Lower leg skin (tissue), 4 donors: ENCODE measurements around the gene RCN2. TPM values are rescaled to one million over a fixed set of nuclear protein-coding genes. Genes with fewer than 3 reads are reported as not detected.

Experiments used
- DNase-seq, 2 donors: peaks; one replicate each; pipeline ENCODE4 v3.0.0-alpha.2; 2019; ENCODE audit warnings: low spot score in 2 of 2
- H3K4me3 ChIP-seq: fragments of 200-600 bp; sonication (generic); 2 replicates; pipeline ENCODE4 v1.5.1; 2017; ENCODE audit warnings: mild to moderate bottlenecking, low read depth; ENCODE audit not compliant: poor library complexity, severe bottlenecking
- POLR2A ChIP-seq, 2 donors: fragments of 450-650 bp; IDR thresholded peaks; one replicate each; pipeline ENCODE4 v1.6.1; 2016 to 2017; ENCODE audit warnings: antibody characterized with exemption in 2 of 2, mild to moderate bottlenecking in 1 of 2, moderate library complexity in 1 of 2
- WGBS, 2 donors: methylation state at CpG; one replicate each; pipeline ENCODE4 v1.1.5; 2018; 5-methylcytosine and 5-hydroxymethylcytosine counted together
- intact Hi-C: fragments of 100-400 bp; cut with DNase I; formaldehyde crosslinking; loops from one replicate; pipeline ENCODE4 v1.15.0; 2023; ENCODE audit warnings: low total_unique reads
- total RNA-seq, 4 donors: library from RNA; depleted of rRNA; stranded (reverse); fragments of >200 nt; gene quantifications; one replicate each; pipeline ENCODE4 v1.1.0, GENCODE V29; 2016
- TF ChIP-seq, protein P1 (sequence below), 3 donors: fragments of 450-650 bp; IDR thresholded peaks; one replicate each; pipeline ENCODE4 v1.5.1; 2016; ENCODE audit warnings: antibody characterized with exemption in 3 of 3, mild to moderate bottlenecking in 3 of 3, moderate library complexity in 2 of 3

Gene RCN2
- total RNA-seq, 4 donors from 2014 or later, result 21.4 to 29.2 (median 23.8) TPM

DNA sequence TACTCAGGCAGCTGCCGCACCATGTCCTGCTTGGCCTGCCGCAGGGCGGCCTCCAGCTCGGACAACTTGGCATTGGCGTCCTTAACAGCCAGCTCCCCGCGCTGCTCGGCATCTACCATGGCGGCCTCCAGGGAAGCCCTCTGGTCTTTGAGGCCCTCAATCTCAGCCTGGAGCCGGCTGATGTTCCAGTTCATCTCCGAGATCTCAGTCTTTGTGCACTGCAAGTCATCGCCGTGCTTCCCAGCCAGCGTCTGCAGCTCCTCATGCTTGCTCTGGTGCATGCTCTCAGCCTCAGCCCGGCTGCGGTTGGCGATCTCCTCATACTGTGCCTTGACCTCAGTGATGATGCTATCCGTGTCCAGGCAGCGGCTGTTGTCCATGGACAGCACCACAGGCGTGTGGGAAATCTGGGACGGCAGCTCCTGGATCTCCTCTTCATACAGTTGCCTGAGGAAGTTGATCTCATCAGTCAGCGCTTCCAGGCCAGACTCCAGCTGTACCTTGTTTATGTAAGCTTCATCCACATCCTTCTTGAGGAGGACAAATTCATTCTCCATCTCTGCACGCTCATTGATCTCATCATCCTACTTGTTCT is 47.9 kb downstream of the RCN2 start:
- 95 to 96% methylated on average over 22 to 23 of the region's 23 CpGs for WGBS, 2 donors
- no peak for TF ChIP-seq POLR2A (IDR thresholded peaks at IDR 0.05)
- TF ChIP-seq, protein P1, sequence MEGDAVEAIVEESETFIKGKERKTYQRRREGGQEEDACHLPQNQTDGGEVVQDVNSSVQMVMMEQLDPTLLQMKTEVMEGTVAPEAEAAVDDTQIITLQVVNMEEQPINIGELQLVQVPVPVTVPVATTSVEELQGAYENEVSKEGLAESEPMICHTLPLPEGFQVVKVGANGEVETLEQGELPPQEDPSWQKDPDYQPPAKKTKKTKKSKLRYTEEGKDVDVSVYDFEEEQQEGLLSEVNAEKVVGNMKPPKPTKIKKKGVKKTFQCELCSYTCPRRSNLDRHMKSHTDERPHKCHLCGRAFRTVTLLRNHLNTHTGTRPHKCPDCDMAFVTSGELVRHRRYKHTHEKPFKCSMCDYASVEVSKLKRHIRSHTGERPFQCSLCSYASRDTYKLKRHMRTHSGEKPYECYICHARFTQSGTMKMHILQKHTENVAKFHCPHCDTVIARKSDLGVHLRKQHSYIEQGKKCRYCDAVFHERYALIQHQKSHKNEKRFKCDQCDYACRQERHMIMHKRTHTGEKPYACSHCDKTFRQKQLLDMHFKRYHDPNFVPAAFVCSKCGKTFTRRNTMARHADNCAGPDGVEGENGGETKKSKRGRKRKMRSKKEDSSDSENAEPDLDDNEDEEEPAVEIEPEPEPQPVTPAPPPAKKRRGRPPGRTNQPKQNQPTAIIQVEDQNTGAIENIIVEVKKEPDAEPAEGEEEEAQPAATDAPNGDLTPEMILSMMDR (IDR thresholded peaks at IDR 0.05), result no peak
- no peak overlapping the region for H3K4me3 ChIP-seq
- DNase-seq, result peak in 1 of 2 donors; percentile 68
- intact Hi-C loops, result no loop called here

DNA sequence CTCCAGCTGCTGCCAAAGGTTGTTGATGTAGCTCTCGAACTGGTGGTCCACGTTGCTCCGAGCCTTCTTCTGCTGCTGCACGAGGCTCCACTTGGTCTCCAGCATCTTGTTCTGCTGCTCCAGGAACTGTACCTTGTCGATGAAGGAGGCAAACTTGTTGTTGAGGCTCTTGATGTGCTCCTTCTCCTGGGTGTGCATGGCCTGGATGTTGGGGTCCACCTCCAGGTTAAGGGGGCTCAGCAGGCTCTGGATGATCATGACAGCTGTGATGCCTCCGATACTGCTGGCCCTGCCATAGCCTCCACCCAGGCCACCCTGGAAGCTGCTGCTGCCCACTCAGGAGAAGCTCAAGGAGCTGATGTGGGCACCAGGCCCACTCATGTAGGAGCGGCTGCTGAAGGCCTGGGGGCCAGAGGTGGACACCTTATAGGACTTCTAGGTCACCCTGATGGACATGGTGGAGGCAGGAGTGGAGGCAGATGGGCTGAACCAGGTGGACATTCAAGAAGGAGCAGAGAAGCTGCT is 48.5 kb downstream of the RCN2 start:
- H3K4me3 ChIP-seq, result no peak overlapping the region
- intact Hi-C loops, result no loop called here
- no peak for TF ChIP-seq POLR2A (IDR thresholded peaks at IDR 0.05)
- TF ChIP-seq, protein P1 (IDR thresholded peaks at IDR 0.05), result no peak
- 90 to 91% methylated on average over 7 of the region's 7 CpGs for WGBS, 2 donors
- DNase-seq, result peak in 1 of 2 donors; percentile 59

DNA sequence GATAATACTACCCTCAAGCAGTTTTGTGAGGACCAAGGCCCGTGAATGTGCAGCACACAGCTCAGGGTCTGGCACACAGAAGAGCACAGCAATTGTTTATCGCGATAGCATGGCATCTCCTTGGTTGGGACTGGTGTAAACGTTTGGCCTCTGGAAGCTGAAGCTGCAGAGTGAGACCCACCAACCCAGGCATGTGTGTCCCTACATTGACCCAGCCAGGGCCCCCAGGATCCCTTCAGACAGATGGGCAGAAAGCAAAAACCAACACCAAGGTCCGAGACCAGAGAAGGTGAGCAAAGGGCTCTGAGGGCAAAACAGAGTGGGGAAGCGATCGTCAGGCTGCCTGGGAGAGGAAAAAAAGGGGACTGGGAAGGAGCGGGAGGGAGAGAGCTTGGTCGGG is 50.8 kb downstream of the RCN2 start:
- peak in 1 of 2 donors; percentile 54 for DNase-seq
- intact Hi-C loops, result no loop called here
- TF ChIP-seq, protein P1 (IDR thresholded peaks at IDR 0.05), result no peak
- TF ChIP-seq POLR2A (IDR thresholded peaks at IDR 0.05), result no peak
- H3K4me3 ChIP-seq, result no peak overlapping the region
- WGBS, 2 donors, result 89 to 90% methylated on average over 9 of the region's 9 CpGs

DNA sequence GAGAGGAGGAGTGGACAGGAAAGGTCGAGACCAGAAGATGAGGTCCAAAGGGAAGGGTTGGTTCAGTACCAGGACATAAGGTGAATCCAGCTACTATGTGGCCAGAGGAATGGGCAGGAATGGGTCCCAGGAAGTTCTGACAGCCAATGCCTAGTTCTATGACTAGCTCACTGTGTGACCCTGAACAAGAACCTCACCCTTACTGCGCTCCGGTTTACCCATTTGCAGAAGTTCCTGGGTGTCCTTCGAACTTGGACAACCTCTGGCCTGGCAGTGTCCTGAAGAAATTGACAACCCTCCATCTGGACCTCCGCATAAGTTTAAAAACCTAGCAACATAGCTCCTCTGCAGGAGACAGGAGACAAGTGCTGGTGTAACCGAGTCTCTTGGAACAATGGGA is 51.2 kb downstream of the RCN2 start:
- WGBS, 2 donors, result 79 to 91% methylated on average over 6 of the region's 6 CpGs
- TF ChIP-seq, protein P1 (IDR thresholded peaks at IDR 0.05), result no peak
- no peak for TF ChIP-seq POLR2A (IDR thresholded peaks at IDR 0.05)
- H3K4me3 ChIP-seq, result no peak overlapping the region
- DNase-seq, result peak in 1 of 2 donors; percentile 75
- intact Hi-C loops, result no loop called here

DNA sequence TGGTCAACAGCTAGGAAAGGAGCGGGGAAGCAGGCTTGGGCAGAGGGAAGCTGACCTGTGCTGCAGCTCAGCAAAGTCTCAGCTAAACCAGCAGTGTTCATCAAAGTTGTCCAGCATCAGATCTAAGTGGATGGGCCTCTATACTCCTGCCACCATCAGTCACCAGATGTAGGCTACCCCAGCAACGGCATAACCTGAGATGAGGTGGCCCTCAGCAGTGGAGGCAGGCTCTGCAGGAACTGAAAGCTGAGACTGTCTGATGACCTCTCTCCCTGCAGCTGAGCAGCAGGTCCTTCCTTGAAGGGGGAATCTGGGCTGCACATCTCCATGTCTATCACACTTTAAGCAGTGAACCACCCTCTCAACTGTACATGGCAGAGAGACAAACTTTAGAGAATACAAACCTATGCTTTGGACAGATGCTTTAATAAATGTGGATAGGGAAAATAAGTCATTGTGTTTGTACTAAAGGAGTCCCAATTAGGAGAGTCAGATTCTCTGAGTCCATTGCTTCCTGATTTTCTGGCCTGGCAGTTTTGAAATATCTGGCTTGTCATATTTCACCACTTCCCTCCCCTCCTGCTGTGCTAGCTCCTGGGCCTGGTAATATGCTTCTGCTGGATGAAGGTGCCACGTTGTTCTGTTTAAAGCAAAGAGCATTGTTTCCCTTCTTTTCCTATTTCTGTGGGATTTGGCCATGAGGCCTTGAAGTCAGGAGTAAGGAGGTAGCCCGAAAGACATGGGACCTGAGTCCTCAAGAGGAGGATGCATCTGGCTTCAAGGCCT is 52.2 kb downstream of the RCN2 start:
- peak in 1 of 2 donors; percentile 76 for DNase-seq
- intact Hi-C loops, result no loop called here
- WGBS, 2 donors, result 63 to 82% methylated on average over 3 to 4 of the region's 4 CpGs
- H3K4me3 ChIP-seq, result no peak overlapping the region
- TF ChIP-seq POLR2A (IDR thresholded peaks at IDR 0.05), result no peak
- TF ChIP-seq, protein P1 (IDR thresholded peaks at IDR 0.05), result no peak
